ENCODE data around the gene MSX2.
"Not testable (repeated sequence)": the region's sequence is repeated elsewhere in the genome, so short reads cannot be mapped to it uniquely, and the experiment has no call there.

The MSX2 gene

DNA sequence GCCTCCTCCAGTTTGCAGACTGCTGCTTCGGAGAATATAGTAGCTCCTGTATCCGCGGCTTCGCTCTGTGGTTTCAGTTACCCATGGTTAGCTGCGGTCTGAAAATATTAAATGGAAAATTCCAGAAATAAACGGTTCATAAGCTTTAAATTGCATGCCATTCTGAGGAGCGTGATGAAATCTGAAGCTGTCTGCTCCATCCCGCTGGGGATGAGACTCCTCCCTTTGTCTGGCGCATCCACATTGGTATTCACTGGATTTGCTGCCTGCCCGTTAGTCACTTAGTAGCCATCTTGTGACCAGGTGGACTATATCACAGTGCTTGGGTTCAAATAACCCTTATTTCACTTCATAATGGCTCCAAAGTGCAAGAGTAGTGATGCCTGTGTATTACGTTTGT lies 36.3 kb downstream of the MSX2 start:
- ATAC-seq (ENCODE audit: low read depth), result no peak
- no peak for DNase-seq (ENCODE audit: low spot score in 2 of 2)
- H3K27ac Mint-ChIP-seq, result no peak overlapping the region
- H3K9me3 Mint-ChIP-seq, result no peaks in the 10 kb centered on the region
- no peak overlapping the region for H3K4me3 Mint-ChIP-seq
- H3K36me3 Mint-ChIP-seq, result no peaks in the 10 kb centered on the region
- H3K27me3 Mint-ChIP-seq, result no peaks in the 10 kb centered on the region
- no peaks in the 10 kb centered on the region for H3K4me1 Mint-ChIP-seq

DNA sequence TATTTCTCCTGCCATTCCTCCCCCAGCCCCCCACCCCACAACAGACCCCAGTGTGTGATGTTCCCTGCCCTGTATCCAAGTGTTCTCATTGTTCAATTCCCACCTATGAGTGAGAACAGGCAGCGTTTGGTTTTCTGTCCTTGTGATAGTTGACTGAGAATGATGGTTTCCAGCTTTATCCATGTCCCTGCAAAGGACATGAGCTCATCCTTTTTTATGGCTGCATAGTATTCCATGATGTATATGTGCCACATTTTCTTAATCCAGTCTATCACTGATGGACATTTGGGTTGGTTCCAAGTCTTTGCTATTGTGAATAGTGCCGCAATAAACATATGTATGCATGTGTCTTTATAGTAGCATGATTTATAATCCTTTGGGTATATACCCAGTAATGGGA lies 37.0 kb downstream of the MSX2 start:
- not testable (repeated sequence) for H3K27ac Mint-ChIP-seq; ATAC-seq (ENCODE audit: low read depth); H3K9me3 Mint-ChIP-seq; H3K27me3 Mint-ChIP-seq; DNase-seq (ENCODE audit: low spot score in 2 of 2); H3K36me3 Mint-ChIP-seq; H3K4me1 Mint-ChIP-seq; H3K4me3 Mint-ChIP-seq

DNA sequence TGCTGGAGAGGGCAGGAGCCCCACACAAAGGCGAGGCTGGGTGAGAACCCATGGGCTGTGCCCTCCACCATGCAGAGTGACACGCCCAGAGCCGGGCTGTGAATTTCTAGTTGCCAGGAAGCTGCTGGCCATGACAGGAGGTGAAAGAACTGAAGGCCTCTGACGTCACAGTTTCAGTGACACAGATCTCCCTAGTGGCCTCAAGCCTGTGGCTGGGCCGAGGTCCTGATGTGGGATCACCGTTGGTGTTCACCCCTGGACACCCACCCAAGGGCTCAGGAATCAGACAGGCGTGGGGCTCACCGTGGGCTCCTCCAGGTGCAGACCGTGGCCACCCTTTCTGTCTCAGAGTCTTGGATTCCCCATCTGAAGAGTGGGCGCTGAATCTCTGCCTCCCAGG lies 39.9 kb downstream of the MSX2 start:
- Mint-ChIP-seq H3K4me3 (no peak overlapping the region), H3K4me1 (no peaks in the 10 kb centered on the region), H3K27ac (no peak overlapping the region), H3K27me3 (peaks cover 2% of the 10 kb centered on the region), H3K9me3 (peaks cover 8% of the 10 kb centered on the region), H3K36me3 (no peaks in the 10 kb centered on the region)
- ATAC-seq (ENCODE audit: low read depth) (no peak), DNase-seq (ENCODE audit: low spot score in 2 of 2) (no peak)

DNA sequence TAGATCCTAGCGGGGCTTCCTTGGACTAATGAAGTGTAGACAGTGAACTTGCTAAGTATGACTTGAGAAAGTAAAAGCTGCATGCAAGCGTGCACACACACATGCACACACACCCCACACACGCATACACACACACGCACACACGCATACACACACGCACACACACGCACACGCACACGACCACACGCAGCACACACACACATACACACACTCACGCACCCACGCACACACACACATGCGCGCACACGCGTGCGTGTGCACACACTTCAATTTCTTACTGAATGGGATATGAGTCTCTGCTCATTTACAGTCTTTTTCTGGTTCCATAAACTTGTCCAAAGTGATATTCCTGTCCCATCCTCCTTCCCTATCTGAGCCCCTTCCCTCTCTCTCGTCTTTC lies 41.2 kb downstream of the MSX2 start:
- H3K4me1 Mint-ChIP-seq, result no peaks in the 10 kb centered on the region
- ATAC-seq (ENCODE audit: low read depth), result no peak

DNA sequence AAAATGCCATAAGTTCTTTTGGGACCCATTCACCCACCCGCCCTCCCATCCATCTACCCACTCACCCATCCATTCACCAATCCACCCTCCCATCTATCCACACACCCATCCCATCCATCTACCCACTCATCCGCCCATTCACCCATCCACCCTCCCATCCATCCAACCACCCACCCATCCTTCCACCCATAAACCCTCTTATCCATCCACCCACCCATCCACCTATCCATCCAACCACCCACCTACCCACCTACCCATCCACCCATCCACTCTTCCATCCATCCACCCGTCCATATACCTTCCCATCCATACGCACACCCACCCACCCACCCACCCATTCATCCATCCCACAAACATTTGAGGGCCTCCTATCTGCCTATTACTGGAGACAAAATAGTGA lies 43.3 kb downstream of the MSX2 start:
- Mint-ChIP-seq H3K27ac (no peak overlapping the region), H3K9me3 (peaks cover 9% of the 10 kb centered on the region), H3K27me3 (peaks cover 2% of the 10 kb centered on the region), H3K4me1 (no peaks in the 10 kb centered on the region), H3K4me3 (no peak overlapping the region), H3K36me3 (no peaks in the 10 kb centered on the region)
- DNase-seq (ENCODE audit: low spot score in 2 of 2) (no peak), ATAC-seq (ENCODE audit: low read depth) (no peak)

More for the DNA sequence above, 41.2 kb downstream of the MSX2 start:
- Mint-ChIP-seq H3K27ac (no peak overlapping the region), H3K4me3 (no peak overlapping the region), H3K36me3 (no peaks in the 10 kb centered on the region), H3K9me3 (peaks cover 8% of the 10 kb centered on the region), H3K27me3 (peaks cover 2% of the 10 kb centered on the region)
- no peak for DNase-seq (ENCODE audit: low spot score in 2 of 2)

DNA sequence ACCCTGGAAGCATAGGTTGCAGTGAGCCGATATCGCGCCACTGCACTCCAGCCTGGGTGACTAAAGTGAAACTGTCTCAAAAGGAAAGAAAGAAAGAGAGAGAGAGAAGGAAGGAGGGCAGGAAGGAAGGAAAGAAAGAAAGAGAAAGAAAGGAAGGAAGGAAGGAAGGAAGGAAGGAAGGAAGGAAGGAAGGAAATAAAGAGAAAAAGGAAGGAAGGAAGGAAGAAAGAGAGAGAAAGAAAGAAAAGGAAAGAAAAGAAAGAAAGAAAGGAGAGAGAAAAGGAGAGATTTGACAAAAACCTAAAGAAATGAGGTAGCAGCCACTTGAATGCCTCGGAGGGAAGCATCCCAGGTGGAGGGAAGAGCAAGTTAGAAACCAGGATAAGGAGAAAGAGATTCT lies 44.6 kb downstream of the MSX2 start:
- peaks cover 9% of the 10 kb centered on the region for H3K9me3 Mint-ChIP-seq
- no peak overlapping the region for H3K4me3 Mint-ChIP-seq
- H3K4me1 Mint-ChIP-seq, result no peaks in the 10 kb centered on the region
- ATAC-seq (ENCODE audit: low read depth) (no peak), DNase-seq (ENCODE audit: low spot score in 2 of 2) (no peak)
- H3K27ac Mint-ChIP-seq, result no peak overlapping the region
- H3K27me3 Mint-ChIP-seq, result peaks cover 2% of the 10 kb centered on the region
- no peaks in the 10 kb centered on the region for H3K36me3 Mint-ChIP-seq

DNA sequence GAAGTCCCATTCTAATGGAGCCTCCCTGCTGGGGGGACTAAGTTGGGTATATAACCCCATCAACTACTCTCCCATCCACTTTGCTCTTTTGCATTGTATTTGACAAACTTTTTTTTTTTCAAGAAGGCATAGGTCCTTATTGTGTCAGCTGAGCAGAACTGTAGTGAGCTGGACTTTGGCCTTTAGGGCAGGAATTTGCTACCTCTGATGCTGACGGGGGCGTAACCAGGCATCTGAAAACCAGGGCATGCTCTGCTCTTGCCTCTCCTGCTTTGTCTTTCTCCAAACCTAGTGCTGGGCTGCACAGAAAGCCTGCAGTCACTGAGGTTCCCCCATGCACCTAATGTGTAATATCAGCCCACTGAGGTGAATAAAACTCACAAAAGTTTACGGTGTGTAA lies 49.0 kb downstream of the MSX2 start:
- H3K4me1 Mint-ChIP-seq, result no peaks in the 10 kb centered on the region
- H3K27me3 Mint-ChIP-seq, result no peaks in the 10 kb centered on the region
- no peak overlapping the region for H3K27ac Mint-ChIP-seq
- no peak overlapping the region for H3K4me3 Mint-ChIP-seq
- DNase-seq (ENCODE audit: low spot score in 2 of 2) (no peak), ATAC-seq (ENCODE audit: low read depth) (no peak)
- H3K9me3 Mint-ChIP-seq, result peaks cover 8% of the 10 kb centered on the region
- H3K36me3 Mint-ChIP-seq, result no peaks in the 10 kb centered on the region

DNA sequence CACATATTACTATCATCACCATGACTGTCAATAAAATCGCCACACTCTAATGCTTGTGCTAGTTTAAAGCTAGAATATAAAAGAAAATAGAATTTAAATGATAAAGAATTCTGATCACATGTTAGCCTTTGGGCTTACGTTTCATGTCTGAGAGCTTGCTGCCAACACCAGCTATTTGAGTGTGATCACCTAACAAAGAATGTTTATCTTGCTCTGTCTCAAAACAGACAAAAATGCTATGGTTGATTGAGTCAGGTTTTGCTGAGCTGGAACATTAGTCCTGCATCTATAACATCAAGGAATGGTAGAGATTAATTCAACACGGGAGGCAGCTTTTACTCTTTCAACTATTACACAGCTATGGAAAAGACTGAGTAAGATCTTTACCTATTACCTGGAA lies 50.7 kb downstream of the MSX2 start:
- Mint-ChIP-seq H3K9me3 (peaks cover 4% of the 10 kb centered on the region), H3K27me3 (peaks cover 1% of the 10 kb centered on the region), H3K27ac (no peak overlapping the region), H3K4me1 (no peaks in the 10 kb centered on the region), H3K36me3 (no peaks in the 10 kb centered on the region), H3K4me3 (no peak overlapping the region)
- DNase-seq (ENCODE audit: low spot score in 2 of 2) (no peak), ATAC-seq (ENCODE audit: low read depth) (no peak)

DNA sequence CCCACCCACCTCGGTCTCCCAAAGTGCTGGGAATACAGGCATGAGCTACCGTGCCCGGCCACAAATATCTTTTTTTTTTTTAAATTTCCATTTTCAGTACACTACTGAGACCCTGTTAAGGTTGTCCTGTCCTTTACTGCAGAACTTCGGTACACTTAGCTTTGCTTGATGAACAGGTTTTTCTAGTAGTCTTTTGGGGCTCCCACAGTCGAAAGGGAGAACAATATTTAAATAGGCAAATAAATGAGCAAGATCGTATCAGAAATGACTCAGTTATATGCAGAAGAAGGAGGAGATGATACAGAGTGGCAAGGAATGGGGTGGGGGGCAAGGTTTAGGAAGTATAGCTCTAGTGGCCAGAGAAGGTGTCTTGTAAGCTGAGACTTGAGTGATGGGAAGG lies 52.7 kb downstream of the MSX2 start:
- Mint-ChIP-seq H3K4me1 (no peaks in the 10 kb centered on the region), H3K27me3 (peaks cover 1% of the 10 kb centered on the region), H3K36me3 (no peaks in the 10 kb centered on the region), H3K4me3 (no peak overlapping the region), H3K9me3 (peaks cover 3% of the 10 kb centered on the region), H3K27ac (no peak overlapping the region)
- ATAC-seq (ENCODE audit: low read depth) (no peak), DNase-seq (ENCODE audit: low spot score in 2 of 2) (no peak)

DNA sequence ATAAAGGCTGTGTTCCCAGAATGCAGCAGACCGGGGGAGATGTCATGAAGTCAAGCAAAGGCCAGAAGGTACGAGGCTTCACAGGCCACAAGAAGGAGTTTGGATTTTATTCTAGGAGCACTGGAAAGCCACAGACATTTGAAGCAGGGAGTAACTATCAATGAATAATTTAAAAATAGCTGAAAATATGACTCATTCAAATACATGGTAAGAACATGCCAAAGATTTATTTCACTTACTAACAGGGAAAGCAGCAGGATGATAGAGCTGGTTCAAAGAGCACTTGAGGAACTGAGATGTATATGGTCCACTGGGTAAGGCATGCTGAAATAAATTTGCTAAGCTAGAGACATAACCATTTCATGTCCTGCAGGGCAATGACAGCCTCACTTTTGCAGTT lies 53.2 kb downstream of the MSX2 start:
- no peak for ATAC-seq (ENCODE audit: low read depth)
- H3K4me1 Mint-ChIP-seq, result no peaks in the 10 kb centered on the region
- no peak overlapping the region for H3K4me3 Mint-ChIP-seq
- no peak for DNase-seq (ENCODE audit: low spot score in 2 of 2)
- H3K9me3 Mint-ChIP-seq, result peaks cover 4% of the 10 kb centered on the region
- H3K27ac Mint-ChIP-seq, result no peak overlapping the region
- peaks cover 1% of the 10 kb centered on the region for H3K27me3 Mint-ChIP-seq
- H3K36me3 Mint-ChIP-seq, result no peaks in the 10 kb centered on the region
